NCI-H2227 (cell line): ENCODE data around the gene LYZ.

Source experiments
- DNase-seq: peaks from one replicate; lab custom pipeline; 2025; ENCODE audit not compliant: unreplicated experiment; lab: John Stamatoyannopoulos, UW

The LYZ gene

DNA sequence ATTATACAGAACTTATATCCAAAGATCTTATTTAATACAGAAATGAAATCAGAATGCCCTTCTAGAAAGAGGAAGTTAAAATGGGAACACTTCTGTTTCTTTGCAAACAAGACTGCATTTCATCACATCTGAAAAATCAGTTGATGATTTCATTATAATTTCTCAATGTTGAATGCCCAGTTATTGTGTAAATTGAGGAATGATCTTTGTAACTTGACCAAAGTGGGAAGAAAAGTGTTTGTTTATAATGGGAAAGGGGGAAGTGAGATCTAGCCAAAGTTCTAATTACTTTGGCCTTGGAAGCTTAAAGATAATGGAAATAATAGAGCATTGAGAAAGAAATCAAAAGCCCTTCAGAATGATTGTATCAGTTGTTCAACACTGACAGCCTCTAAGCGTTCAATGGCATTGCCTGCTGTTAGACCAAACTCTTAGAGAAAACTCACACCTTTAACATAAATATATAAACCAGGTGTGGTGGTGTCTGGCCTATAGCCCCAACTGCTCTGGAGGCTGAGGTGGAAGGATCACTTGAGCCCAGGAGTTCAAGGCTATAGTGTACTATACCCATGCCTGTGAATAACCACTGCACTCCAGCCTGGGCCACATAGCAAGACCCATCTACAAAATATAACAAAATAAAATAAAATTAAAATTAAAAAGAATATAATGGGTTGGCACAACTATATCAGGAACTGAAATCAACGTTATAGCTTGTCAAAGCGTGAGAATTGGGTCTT is 9.9 kb upstream of the LYZ start:
- no peak for DNase-seq

DNA sequence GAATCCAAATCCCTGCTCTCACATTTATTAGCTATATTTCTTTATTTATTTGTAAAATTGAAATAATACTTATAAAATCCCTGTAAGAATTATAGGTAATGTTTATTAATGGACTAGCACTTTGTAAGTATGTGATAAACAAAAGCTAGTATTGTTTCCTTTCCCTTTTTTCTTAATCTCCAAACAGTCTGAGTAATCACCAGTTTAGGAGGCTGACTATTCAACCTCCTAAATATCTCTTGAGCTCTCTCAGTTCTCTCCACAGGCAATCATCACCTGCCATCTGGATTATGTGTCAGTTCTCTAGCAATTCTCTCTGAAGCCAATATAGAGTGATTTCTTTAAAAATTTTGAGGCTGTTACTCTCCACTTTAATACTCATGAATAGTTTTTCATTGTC is 9.2 kb upstream of the LYZ start:
- DNase-seq, result no peak

DNA sequence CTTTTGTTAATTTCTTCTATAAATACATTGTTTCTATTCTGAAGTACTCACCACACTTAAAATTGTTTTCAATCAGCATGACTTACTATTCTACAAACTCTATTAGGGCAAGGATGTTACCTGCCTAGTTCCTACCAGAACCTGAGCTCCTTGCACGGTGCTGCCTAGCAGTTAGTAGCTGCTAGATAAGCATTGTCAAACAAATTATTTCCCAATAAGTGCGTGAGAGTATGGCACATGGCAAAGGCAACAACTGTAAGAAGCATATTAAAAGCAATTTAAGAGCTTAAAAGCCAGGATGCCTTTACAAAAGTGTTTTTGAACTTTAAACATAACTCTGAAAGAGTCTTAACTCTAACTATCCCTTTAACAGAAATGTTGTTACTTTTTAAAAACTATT is 8.2 kb upstream of the LYZ start:
- DNase-seq, result no peak

DNA sequence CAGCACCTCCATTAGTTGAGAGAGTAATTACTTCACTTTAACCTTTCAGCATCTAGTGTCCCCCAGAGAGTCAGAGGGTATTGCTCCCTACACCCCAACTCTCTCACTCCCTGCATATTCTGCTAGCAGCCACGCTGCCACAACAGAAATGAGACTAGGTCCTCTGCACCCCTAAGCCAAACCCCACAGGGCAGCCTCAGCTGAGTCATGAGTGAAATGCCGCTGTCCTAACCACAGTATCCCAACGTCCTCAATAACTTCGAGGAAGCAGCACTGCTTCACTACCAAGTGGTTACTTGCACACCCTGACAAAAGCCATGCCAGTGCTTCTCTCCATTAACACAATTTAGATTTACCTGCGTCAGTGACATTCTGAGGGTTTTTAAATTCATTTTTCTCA is 6.9 kb upstream of the LYZ start:
- DNase-seq, result no peak

DNA sequence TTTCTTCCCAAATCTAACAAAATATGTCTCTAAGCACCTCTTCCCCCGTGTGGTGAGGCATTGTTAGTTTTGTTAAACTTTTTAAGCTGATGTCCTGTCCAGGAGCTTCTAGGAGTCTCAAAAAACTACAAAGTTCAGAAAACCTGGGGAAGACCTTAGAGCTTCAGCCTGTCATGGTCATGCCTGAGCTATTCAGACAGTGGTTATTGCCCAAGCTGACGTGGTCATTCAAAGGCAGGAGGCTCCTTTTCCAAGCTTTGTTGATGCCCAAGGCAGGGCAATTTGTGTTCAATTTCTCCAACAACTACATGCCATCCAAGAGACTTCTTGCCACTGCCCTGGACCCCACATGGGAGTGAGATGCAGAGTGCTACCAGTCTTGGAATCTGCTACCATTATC is 5.8 kb upstream of the LYZ start:
- DNase-seq, result no peak

DNA sequence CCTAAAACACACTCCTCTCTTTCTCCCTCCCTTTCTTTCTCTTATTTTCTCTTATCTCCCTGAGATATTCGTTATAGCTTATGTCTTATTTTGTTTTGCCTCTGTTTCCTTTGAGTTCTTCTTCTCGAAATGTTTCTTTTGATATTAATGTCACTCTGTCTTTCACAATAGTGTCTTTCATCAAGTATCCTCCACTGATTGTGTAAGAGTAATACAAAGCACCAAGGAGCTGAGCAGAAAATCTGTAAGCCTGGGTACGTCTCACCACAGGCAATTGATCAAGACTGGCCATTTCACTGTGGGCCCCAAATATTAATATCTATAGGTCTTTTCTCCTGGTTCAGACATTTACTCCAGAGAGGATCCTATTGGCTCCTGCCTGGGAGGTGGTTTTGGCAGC is 4.8 kb upstream of the LYZ start:
- no peak for DNase-seq

DNA sequence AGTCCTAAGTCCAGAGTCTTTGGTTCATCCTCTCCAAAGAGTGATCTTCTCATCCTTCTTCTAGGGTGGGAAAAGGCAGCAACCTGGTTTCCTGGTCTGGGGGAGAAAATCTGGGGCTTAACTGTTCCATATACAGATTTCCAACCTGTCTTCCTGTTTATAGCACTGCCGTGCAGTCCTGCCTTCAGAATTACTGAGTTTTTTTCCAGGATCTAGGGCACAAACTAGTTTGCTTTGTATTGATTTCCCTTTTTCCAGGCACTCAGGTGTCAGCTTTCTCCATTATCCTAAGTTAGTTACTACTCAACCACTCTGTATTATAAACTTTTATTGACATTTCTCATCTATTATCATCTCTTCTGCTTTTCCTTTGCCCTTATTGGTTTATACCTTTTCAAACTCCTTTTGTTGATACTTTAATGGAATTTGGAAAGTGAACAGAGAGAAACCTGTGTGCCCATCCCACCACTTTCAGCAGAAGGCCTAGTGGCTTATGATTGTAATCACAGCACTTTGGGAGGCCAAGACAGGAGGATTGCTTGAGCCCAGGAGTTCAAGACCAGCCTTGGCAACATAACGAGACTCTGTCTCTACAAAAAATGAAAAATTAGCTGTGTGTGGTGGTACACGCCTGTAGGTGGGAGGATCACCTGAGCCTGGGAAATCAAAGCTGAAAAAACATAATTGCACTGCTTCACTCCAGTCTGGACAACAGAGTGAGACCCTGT is 4.1 kb upstream of the LYZ start:
- no peak for DNase-seq

DNA sequence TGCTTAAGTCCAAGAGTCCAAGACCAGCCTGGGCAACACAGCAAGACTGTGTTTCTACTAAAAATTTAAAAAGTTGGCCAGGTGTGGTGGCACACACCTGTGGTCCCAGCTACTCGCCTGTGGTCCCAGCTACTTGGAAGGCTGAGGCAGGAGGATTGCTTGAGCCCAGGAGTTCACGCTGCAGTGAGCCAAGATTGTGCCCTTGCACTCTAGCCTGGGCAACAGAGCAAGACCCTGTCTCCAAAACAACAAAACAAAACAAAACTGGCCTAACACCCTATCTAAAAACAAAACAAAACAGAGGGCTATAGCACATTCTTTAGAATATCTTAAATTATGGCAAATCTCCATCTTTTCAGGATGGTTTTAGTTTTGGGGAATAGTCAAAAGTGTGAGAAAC is 3.1 kb upstream of the LYZ start:
- no peak for DNase-seq

DNA sequence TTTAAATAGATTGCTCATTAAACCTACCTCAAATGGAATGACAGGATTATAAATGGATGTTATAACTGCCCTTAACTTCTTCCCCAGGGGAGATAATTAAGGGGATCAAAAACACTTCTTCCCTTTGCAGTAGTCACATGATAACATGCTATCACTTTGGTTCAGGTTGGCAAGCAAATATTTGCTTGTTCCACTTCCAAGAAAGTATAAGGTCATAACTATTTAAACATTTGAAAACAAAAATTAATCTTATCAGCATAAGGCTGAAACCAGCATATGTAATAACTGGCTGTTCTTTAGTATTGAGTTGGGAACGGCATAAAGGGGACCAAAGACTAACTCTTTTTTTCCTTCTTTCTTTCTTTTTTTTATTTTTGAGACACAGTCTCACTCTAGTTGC is 2.4 kb upstream of the LYZ start:
- no peak for DNase-seq

DNA sequence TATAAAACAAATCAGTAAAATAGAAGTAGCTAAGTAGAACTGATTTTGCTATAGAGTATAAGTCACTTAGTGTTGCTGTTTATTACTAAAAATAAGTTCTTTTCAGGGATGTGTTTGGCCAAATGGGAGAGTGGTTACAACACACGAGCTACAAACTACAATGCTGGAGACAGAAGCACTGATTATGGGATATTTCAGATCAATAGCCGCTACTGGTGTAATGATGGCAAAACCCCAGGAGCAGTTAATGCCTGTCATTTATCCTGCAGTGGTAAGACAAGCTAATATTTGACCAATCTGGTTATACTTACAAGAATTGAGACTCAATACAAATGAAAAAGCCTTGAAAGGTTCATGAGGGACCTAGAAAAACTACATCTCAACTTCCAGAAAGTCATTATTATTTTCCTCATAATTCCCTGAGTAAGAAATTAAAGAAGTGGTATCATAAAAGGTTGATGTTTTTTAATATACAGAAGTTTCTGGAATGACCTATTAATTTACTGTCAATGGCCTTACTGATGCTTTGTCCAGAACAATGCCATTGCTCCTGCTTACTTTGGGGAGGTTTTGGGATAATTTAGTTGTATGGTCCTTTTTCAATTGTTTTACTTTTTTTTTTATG is 1.9 kb downstream of the LYZ start:
- DNase-seq, result no peak

DNA sequence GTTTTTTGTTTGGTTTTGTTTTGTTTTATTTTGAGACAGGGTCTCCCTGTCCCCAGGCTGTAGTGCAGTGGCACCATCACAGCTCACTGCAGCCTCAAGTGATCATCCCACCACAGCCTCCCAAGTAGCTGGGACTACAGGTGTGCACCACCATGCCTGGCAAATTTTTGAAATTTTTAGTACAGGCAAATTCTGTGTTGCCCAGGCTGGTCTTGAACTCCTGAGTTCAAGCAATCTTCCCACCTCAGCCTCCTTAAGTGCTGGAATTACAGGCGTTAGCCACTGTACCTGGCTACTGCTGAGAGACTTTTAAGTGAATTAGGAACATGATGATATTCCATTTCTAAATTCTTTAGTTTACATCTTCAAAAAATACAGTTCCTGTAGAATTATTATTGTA is 2.6 kb downstream of the LYZ start:
- no peak for DNase-seq

DNA sequence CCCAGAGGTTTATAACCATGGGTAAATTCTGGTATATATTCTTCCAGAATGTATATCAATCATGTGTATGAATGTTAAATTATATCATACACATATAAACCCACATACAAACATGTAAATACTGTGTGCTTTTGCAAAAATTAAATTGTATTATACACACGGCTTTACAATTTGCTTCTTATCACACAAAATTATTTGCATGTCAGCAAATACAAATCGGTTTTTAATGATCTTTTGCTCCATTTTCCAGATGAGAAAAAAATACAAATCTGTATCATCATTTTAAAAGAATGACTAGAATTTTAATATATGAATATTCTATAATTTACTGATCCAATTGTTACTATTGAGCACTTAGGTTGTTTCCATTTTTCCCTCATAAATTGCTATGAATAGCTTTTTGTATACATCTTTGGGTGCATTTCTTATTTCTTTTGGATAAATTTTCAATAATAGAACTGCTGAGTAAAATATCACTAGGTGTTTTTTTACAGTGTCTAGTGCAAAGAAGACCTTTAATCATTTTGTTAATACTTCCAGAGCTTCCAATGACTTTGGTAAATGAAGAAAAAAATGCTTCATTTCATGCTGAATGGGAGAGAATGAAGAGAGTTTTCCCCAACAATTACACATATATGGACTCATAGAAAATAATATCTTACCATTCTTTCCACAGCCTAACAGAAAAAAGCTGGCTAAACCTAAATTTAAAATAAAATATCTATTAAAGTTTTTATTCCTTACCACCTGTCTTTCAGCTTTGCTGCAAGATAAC is 3.5 kb downstream of the LYZ start:
- DNase-seq, result no peak

DNA sequence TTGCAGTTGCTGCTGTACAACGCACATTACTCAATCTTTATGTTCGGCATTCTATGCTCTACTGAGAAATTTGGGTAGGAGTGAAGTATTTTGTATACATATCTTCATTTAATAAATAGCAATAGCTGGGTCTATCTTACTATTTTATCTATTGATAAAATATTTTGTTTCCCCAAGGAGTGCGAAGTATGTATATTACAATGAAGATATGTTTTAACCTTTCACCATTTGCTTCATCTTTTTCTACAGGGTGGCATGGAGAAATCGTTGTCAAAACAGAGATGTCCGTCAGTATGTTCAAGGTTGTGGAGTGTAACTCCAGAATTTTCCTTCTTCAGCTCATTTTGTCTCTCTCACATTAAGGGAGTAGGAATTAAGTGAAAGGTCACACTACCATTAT is 4.7 kb downstream of the LYZ start:
- no peak for DNase-seq

DNA sequence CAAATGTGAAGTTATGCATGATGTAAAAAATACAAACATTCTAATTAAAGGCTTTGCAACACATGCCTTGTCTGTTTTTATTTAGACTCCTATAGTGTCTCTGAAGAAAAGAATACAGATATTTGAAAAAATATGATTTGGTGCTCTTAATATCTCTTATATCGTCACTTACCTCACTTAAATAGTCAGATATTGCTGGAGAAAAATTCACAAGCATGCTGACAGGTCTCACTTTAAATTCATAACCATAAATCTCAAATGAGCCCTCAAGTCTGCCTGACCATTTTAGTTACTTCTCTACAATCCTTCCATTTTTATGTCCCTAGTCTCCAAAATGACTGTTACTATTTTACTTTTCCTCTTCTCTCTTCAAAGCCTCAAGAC is 6.0 kb downstream of the LYZ start:
- DNase-seq, result no peak

DNA sequence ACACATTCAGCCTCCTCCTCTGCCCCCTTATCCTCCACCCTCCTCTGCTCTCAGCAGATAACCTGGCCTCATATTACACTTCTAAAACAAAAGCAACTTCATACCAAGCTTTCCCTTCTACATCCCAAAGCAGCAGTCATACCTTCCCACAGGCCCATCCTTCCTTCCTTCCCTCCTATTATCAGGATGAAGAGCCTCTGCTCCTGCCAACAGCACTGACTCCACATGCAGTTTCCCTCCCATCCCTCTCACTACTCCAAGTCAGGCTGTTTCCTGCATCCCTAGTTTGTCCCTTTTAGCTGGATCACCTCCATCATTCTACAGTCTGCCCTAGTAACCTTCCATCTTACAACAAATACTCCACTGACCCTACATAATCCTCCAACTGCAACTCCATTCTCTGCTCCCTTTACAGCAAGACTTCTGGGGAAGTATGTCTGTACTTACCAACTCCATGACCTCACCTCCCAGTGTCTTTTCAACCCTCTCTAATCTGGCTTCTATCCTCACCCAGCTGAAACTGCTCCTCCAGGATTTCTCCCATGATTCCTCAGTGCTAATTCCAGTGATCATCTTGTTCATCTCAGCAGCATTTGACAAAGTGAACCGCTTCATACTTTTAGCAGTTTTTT is 6.5 kb downstream of the LYZ start:
- DNase-seq, result peak; percentile 4

DNA sequence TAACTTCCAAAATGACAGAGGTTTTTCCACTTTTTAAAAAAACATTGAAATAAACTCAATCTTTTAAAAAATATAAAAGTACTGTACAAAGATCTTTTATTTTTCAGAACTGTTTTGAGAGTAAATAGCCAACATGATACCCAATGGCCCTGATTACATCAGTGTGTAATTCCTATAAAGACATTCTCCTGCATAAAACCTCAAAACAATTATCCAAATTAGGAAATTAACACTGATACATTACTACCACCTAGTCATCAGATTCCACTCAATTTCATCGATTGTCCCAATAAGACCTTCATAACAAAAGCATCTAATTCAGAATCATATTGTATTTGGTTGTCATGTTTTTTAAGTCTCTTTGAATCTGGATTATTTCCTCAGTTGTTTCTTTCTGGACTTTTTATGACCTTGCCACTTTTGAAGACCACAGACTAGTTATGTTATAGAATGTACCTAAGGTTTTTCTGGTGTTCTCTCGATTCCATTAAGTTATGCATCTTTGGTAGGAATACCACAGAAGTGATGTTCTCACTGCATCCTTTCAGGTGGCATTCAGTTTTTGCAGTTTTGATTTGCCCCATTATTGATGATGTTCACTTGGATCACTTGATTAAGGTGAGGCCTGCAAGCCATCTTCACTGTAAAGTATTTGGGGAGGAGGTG is 7.3 kb downstream of the LYZ start:
- no peak for DNase-seq

DNA sequence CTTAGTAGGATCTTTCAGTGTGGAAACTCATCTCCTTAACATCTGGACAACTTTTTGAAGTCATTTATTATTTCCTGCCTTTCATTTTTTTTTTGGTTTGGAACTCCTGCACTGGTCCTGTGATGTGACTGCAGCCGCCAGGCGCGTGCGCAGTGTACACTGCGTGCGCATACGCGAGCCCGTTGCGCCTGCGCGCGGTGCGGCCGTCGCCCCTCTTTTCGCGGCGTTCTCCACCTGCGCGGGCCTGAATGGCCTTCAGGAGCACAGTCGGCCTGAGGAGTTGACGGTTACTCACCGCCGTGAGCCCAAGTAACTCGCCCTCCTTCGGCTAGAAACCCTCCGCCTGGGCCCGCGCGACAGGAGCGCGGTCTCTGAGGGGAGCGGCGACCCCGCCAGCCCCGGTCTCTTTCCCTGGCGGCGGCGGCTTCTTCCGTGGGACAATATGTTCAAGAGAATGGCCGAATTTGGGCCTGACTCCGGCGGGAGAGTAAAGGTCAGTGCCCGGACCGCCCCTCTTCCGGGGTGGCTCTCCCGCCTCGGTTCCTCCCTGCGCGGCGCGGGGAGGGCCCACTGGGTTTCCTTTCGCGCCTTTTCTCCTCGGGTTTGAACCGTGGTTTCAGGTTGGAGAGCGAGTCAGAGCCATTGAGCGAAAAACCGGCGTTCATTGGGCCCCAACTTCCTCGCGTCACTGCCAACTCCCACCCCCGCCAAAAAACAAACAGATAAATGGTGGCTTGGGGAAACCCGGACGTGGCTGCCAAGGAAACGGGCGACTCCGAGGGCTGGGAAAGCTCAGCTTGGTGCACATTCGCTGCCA is 11.6 kb downstream of the LYZ start, which contains the start of gene YEATS4:
YEATS4 (plus strand) TSS at position 213 of the 817 bp plus-strand sequence; CDS start at position 443, 230 bp downstream.
- peak; percentile 96 for DNase-seq

DNA sequence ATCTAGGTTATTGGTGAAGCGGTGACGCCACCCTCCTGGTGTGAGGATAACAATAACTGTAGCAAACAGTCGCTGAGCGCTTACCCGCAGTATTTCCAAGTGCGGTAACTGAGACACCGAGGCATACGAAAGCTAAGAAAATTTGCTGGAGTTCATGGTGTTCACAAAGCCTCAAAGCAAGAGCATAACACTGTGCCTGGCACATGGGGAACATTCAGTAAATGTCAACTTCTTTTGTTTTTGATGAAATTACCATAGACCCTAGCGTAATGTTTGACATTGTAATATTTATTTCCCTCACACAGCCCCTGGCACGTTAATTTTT is 12.1 kb downstream of the LYZ start:
- no peak for DNase-seq

DNA sequence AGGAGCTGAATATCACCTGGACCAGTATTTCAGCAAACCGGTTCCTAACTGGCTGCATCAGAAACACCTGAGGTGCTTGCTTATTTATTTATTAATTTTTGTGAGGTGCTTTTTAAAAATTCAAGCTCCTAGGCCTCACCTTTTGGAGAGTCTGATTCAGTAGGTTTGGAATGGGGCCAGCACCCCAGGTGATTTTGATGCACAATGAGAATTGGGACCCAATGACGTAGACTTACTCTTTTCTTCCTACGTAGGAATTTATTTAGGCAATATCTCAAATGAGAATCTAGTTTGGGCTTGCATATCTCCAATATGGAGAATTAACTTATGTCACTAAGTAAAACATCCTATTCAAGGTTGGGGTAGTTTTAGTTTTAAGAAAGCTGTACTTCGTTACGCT is 18.6 kb downstream of the LYZ start:
- no peak for DNase-seq

DNA sequence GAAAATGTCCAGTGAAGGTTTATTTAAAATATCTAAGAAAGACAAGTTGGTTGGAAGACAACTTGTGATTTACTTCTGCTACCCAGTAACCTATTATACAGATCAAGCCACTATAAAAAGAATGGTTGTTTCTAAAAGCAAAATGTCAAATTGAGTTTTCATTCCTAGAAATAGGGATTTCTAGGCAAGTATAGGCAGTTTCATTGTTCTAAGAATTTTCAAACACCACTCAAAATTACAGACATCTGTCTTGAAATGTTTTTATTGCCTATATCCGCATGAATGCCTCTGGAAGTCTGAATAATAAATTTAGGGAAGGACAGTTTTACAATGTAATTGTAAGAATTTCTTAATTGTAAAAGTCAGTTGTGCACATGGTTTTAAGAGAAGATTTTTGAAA is 20.0 kb downstream of the LYZ start:
- no peak for DNase-seq
